ENCODE results near the gene PRR18.

The PRR18 gene

GRCh38 chr6:166306378-166307081 is 1.7 kb downstream of the PRR18 start:
- TF ChIP-seq POLR2A (IDR thresholded peaks at IDR 0.05; ENCODE audit: low read length): no peak
- TF ChIP-seq GATA1 (IDR thresholded peaks at IDR 0.05; ENCODE audit: low read depth, low read length): no peak
- no peak for DNase-seq

- TF ChIP-seq GATA1 (IDR thresholded peaks at IDR 0.05; ENCODE audit: low read depth, low read length) (no peak), POLR2A (IDR thresholded peaks at IDR 0.05; ENCODE audit: low read length) (no peak)
- no peak for DNase-seq
Observed at GRCh38 chr6:166305562-166306117, 2.6 kb downstream of the PRR18 start.

- no peak for DNase-seq
- TF ChIP-seq POLR2A (IDR thresholded peaks at IDR 0.05; ENCODE audit: low read length) (no peak), GATA1 (IDR thresholded peaks at IDR 0.05; ENCODE audit: low read depth, low read length) (no peak)
Observed at GRCh38 chr6:166304106-166304505, 4.1 kb downstream of the PRR18 start.

- DNase-seq: no peak
- TF ChIP-seq GATA1 (IDR thresholded peaks at IDR 0.05; ENCODE audit: low read depth, low read length) (no peak), POLR2A (IDR thresholded peaks at IDR 0.05; ENCODE audit: low read length) (no peak)
Observed at GRCh38 chr6:166301611-166302529, 6.3 kb downstream of the PRR18 start.

GRCh38 chr6:166300357-166300987 is 7.7 kb downstream of the PRR18 start:
- TF ChIP-seq POLR2A (IDR thresholded peaks at IDR 0.05; ENCODE audit: low read length) (no peak), GATA1 (IDR thresholded peaks at IDR 0.05; ENCODE audit: low read depth, low read length) (no peak)
- DNase-seq: no peak

- TF ChIP-seq POLR2A (IDR thresholded peaks at IDR 0.05; ENCODE audit: low read length): no peak
- TF ChIP-seq GATA1 (IDR thresholded peaks at IDR 0.05; ENCODE audit: low read depth, low read length): no peak
- no peak for DNase-seq
Observed at GRCh38 chr6:166297606-166298005, 10.6 kb downstream of the PRR18 start.

DNA sequence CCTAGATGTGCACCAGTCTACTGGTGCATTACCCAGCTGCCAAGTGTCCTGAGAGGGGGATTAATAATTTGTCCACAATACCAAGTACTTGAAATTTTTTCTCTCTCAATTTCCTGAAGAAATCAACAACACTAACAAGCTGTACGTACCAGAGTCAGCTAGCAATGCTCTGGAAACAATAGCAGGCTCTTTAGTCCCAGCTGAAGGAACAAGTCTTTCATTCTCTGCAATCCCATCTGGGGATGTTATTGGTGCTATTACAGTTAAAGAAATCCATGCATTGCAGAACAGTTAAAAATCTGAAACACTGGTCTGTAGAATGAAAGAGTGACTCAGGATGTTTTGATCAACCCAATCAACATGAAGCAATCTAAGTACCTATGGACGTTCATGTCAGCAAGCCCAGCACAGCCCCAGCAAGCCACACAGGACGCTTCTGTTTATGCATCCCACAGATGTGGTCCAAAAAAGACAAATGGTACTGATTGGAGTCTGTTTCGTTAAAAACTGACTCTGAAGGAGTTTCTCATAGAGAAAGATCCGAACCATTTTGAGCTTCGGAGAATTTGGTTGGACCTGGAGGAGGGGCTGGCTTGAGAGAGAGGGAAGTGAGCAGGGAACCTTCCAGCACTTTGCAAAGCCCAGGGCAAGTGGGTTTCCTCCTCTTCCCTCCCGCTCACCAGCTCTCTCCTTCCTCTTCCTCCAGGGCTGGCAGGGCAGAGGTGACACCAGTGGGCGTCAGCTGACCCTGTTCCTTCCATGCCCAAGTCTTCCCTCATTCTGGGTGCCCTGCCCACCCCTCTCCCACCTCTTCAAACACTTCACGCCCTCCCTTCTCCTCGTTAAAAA is 11.9 kb downstream of the PRR18 start:
- no peak for DNase-seq

DNA sequence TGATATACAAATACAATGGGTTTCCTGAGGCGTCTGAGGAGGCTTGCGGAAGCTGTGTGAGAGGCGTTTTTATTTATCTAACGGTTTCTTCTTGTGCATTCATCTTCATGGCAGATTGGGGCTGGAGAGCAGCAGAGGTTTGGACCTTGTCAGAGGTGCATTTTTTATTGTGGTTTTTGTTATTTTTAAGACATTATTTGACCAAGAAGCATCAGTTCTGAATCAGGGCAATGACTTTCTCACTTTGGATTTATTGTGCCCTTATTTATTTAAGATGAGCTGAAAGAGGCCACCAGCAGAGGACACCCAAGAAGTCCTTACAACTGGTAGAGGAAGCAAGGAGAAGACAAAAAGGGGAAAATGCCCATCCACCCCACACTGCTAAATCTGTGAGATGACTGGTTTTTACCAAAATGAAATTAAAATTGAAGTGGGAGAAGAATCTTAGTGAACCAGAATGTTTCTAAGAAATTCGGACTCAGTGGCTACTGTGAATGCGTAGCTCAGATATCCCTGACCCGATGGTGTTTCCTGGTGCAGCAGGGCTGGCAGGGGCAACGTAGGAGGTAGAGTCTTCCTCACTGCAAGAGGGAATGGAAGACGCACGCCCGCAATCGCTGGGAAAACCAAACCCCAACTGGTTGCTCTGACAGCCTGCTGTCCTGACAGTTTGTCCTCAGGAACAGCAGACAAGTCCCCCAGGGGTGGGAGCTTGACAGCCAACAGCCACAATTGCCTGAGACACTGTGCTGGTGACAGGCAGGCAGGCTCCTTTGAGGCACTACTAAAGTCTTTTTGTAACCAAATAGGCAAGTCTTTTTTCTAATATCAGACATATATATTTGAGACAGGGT is 14.2 kb downstream of the PRR18 start:
- no peak for DNase-seq
- TF ChIP-seq GATA1 (IDR thresholded peaks at IDR 0.05; ENCODE audit: low read depth, low read length) (no peak), POLR2A (IDR thresholded peaks at IDR 0.05; ENCODE audit: low read length) (no peak)

More for the DNA sequence above, 11.9 kb downstream of the PRR18 start:
- TF ChIP-seq GATA1 (IDR thresholded peaks at IDR 0.05; ENCODE audit: low read depth, low read length): no peak
- TF ChIP-seq POLR2A (IDR thresholded peaks at IDR 0.05; ENCODE audit: low read length): no peak

- TF ChIP-seq GATA1 (IDR thresholded peaks at IDR 0.05; ENCODE audit: low read depth, low read length): no peak
- no peak for TF ChIP-seq POLR2A (IDR thresholded peaks at IDR 0.05; ENCODE audit: low read length)
- no peak for DNase-seq
Observed at GRCh38 chr6:166289207-166290060, 18.8 kb downstream of the PRR18 start.

- TF ChIP-seq GATA1 (IDR thresholded peaks at IDR 0.05; ENCODE audit: low read depth, low read length): no peak
- TF ChIP-seq POLR2A (IDR thresholded peaks at IDR 0.05; ENCODE audit: low read length): no peak
Observed at GRCh38 chr6:166286839-166287271, 21.3 kb downstream of the PRR18 start.

GRCh38 chr6:166285233-166285632 is 23.0 kb downstream of the PRR18 start:
- no peak for TF ChIP-seq POLR2A (IDR thresholded peaks at IDR 0.05; ENCODE audit: low read length)
- TF ChIP-seq GATA1 (IDR thresholded peaks at IDR 0.05; ENCODE audit: low read depth, low read length): no peak
- no peak for DNase-seq

More at GRCh38 chr6:166286839-166287271, 21.3 kb downstream of the PRR18 start:
- no peak for DNase-seq
